ENCODE measurements around the gene ITPK1.

DNA sequence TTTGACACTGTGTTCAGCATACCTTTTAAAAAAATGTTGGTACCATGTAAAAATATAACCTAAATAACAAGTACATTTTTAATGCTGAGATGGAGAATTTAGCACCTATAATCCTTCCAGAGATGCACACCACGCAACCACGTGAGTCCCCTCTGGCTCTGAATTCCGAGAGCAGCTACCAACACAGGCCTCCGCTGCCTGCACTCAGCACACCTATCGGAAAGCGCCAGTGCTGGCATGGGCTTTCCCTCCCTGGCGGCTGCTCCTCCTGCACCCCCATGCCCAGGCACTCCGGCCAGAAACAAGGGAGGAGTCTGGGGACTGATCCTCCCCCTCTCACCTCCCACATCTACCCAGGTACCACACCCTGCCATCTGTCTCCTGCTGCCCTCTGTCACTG, 47.0 kb downstream of the ITPK1 start:
- TF ChIP-seq, protein P1, sequence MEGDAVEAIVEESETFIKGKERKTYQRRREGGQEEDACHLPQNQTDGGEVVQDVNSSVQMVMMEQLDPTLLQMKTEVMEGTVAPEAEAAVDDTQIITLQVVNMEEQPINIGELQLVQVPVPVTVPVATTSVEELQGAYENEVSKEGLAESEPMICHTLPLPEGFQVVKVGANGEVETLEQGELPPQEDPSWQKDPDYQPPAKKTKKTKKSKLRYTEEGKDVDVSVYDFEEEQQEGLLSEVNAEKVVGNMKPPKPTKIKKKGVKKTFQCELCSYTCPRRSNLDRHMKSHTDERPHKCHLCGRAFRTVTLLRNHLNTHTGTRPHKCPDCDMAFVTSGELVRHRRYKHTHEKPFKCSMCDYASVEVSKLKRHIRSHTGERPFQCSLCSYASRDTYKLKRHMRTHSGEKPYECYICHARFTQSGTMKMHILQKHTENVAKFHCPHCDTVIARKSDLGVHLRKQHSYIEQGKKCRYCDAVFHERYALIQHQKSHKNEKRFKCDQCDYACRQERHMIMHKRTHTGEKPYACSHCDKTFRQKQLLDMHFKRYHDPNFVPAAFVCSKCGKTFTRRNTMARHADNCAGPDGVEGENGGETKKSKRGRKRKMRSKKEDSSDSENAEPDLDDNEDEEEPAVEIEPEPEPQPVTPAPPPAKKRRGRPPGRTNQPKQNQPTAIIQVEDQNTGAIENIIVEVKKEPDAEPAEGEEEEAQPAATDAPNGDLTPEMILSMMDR (IDR thresholded peaks at IDR 0.05; ENCODE audit: low read depth, low read length), result no peak
- no peak for TF ChIP-seq EZH2phosphoT487 (IDR thresholded peaks at IDR 0.05; ENCODE audit: low read depth)
